Mesenteric fat pad (tissue), 1 donor: ENCODE results near the gene RAB6A. TPM values are rescaled to one million over a fixed set of nuclear protein-coding genes. Genes with fewer than 3 reads are reported as not detected.
"Not testable (repeated sequence)": the region's sequence is repeated elsewhere in the genome, so short reads cannot be mapped to it uniquely, and the experiment has no call there.

Experiments used
- DNase-seq: peaks from one replicate; pipeline ENCODE4 v3.0.0-alpha.2; 2020; ENCODE audit warnings: low spot score
- total RNA-seq: library from RNA; stranded (reverse); fragmentation: NEBNext Ultra II Directional; extraction: Animal tissue kit (Norgen Biotek cat#: 25700); gene quantifications from one replicate; pipeline ENCODE4 v1.2.1, GENCODE V29; 2021
- donor health status: DM: yes; HTN: yes; CAD: no.

The RAB6A gene
- total RNA-seq, 1 donor from 2014 or later = 122 TPM

DNA sequence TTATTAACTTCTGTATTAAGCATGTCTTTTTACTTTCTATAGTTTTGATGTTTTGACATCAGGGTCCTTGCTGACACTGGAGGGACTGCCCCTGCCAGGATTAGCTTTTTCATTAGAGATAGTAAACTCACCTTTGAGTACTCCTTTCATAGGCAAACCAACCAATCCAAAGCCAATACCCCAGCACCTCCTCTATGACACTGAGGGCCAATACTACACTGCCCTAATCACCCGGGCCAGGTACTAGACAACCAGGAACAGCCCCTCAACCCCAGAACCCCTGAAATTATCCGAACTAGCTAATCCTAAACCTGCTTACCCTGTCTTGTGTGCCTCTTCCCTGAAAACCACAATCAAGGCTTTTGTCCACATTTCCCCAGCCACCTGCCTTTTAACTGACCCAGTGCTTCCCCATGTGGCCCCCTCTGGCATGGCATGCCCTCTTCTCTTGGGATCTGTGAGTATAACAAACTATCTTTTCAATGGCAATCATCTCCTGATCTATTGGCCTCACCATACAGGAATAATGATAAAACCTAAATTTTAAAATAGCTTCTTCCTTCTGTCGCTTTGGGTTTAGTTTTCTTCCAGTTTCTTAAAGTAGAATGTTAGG is 31.2 kb downstream of the RAB6A start:
- no peak for DNase-seq

DNA sequence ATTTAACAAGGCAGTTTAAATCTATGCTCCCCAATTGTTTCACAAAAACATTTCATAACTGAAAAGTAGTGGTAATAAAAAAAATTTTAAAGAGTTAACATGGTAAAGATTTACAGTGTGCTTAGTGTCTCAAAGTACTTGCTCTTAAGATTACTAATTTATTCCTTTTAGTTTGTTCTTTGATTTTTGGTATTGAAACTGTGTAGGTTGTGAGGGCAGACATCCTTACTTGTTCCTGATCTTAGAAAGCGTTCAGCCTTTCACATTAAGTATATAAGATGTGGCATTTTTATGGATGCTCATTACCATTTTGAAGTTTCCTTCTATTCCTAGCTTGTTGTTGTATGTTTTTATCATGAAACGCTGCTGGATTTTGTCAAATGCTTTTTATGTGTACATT is 32.9 kb downstream of the RAB6A start:
- DNase-seq = no peak

DNA sequence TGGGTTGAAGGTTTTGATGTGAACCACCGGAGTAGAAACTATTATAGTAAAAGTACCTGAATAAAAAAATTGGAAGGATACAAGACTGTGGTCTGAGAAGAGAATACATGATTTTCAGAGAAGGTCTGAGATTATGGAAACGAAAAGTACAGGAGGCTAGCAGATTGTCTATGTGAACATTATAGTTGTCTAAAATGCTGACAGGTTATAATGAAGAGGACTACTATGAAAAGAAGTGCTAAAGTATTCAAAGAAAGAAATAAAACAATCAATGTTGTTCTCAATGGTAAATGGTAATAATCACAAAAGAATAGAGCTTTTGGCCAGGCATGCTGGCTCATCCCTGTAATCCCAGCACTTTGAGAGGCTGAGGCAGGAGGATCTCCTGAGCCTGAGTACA is 34.0 kb downstream of the RAB6A start:
- DNase-seq = no peak

DNA sequence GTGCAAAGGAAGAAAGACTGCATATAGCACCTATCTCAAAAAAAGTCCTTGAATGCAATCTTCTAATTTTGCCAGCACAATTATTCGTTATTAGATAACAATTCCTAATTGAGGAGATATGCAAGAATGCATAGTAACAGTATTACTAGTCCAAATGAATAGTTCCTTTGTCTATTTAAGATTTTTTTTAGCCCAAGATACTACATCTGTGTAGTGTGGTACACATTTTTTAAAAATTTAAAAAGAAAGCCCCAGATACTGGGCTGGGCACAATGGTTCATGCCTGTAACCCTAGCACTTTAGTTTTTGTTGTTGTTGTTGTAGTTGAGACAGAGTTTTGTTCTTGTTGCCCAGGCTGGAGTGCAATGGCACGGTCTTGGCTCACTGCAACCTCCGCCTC is 43.7 kb downstream of the RAB6A start:
- no peak for DNase-seq

DNA sequence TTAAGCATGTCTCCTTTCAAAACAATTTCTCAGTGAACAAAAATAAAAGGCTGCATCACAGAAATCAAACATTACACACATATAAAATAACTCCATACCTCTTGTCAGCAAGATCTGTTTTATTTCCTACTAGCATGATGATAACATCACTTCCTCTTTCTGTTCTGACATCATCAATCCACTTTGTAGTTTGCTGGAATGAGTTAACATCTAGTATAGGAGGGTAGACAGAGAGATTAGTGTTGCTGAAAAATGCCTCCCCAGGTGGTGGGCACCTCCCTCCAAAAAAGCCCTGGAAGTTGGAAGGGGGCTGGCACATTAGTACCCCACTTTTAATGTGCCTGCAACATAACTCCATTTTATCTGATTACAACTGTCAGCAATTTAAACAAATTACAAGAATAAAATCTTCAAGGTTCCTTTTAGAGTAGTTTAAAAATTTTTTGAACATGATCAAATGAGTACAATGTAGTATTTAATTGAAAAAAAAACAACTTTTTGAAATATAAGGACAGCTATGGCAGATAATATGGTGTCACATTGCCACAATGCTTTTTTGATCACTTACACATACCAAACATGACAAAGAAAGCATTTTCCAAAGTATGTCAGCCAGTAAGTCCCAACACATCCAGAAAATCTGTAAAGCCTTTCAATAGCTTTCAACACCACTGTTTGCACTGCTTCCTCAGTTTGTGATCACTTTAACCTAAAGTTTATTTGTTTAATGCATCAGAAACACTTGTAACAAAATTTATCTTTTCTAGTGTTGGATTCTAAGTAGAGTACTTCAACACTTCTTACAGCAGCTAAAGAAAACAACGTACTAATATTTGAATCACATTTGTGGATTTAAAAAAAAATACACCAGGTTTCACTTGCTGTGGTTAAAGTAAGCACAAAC is 44.5 kb downstream of the RAB6A start:
- DNase-seq = no peak

DNA sequence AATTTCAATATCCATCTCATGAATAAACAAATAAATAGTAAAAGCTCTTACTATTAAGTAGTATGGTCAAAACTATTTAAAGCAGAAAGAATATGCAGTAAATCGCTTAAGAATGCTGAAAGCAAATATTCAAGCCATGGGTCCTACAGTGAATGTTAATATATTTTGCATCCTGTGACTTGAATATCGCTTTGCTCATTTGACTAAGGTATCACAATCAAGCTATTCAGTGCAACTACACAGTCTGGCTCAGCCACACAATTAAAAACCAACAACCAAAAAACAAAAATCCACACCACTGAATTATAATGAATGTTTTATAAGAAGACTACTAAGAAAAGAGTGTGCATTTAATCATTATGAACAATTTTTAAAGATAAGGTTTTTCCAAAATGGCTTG is 45.3 kb downstream of the RAB6A start:
- no peak for DNase-seq

DNA sequence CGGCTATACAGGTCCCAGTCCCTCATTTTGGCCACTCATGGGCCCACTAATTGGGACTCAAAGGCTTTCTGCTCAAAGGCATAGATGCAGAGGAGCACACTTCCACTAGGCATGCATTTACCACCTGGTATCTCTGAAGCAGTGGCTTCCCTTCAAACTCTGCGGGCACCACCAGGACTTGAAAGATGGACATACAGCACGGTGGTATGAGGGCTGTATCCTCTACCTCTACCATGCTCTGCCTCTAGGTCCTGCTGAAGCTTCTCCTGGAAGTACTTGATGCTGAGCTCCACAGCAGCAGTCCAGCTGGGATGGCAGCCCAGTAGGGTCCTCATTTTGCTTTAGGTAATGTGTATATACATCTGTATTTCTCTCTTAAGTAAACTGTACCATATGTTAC is 49.9 kb downstream of the RAB6A start:
- DNase-seq = no peak

DNA sequence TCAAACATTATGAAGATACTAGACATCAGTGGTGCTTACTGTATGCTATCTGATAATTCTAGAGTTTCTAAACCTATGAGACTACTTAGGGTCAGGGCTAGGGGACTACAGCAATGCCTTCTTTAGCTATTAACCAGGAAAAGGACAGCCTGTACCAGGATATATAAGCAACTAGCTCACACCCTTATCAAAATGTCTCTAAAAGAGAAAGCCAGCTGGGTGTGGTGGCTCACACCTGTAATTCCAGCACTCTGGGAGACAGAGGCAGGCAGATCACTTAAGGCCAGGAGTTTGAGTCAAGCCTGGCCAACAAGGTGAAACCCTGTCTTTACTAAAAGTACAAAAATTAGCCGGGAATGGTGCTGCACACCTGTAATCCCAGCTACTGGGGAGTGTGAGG is 55.8 kb downstream of the RAB6A start:
- DNase-seq = no peak

DNA sequence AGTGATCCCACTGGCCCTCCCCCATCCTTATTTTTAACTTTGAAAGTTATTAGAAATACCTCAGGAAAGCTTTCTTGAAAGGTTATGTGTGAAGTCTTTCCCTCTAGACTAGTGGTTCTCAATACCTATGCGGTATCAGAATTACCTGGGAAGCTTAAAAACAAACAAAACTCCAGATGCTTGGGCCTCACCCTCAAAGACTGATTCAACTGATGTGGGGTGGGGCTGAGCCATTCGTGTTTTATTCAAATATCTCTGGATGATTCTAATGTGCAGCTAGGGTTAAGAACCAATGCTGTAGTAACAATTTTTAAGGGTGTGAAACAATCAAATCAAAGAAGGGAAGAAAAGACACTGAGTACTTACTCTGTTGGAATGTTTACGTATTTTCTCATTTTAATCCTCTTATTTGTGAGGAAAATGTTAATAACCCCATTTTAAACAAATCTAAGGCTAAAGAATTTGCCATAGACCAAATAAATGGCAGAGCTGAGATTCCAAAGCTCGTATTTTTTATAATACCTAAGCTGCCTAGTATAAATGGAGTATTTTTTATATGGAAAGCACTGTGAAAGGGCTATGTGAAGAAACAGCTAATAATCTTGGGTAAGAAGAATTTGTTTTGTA is 66.9 kb downstream of the RAB6A start:
- no peak for DNase-seq

DNA sequence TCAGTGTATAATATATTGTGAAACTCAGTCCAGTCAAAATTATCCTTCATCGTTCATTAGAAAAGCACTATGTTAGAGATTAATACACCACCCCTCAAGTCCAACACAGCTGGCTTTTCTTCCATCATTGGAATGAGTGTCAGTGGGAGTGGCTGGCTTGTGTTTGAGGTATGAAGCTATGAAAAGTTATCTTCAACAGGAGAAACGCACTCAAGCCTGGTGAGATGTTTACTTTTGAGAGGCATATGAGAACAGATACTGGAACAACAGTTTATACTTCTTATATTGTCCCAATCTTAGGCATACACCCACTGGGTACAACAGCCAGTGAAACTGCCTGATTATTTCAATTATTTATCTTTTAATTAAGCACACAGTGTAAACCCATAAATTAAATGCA is 80.2 kb downstream of the RAB6A start:
- DNase-seq = no peak

DNA sequence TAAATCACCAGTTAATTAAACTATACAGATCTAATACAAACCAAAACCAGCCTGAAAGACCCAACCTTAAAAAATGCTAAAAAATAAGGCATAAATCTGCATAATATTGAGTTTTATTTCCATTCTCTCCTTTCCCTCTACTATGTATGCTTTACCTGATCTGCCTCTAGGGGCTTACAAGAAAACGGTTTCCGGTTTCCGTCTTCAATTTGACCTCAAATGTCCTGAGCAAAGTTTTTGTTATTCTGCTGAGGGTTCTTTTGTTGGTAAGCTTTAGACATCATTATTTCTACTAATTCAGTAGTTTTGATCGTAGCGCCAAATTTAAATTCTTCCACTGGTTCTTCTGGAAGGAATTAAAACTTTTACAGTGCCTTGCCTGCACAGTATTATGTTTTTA is 84.3 kb downstream of the RAB6A start:
- not testable (repeated sequence) for DNase-seq

DNA sequence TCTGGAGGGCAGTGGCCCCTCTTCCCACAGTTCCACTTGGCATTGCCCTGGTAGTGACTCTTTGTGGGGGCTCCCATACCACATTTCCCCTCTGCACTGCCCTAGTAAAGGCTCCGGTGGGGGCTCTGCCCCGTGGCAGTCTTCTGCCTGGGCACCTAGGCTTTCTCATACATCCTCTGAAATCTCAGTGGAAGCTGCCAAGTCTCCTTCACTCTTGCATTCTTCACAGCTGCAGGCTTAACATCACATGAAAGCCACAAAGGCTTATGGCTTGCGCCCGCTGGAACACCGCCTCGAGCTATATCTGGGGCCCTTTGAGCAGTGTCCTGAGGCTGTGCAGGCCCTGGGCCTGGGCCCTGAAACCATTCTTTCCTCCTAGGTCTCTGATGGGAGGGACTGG is 89.2 kb downstream of the RAB6A start:
- no peak for DNase-seq

DNA sequence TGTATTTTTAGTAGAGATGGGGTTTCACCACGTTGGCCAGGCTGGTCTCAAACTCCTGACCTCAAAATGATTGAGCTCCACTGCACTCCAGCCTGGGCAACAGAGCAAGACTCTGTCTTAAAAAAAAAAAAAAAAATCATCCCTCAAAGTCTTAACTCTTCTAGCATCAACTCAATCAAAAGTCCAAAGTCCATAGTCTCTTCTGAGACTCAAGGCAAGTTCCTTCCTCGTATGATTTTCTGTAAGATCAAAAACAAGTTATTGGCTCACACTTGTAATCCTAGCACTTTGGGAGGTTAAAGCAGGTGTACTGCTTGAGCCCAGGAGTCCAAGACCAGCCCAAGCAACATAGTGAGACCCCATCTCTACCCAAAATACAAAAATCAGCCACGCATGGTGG is 90.1 kb downstream of the RAB6A start:
- DNase-seq = no peak

DNA sequence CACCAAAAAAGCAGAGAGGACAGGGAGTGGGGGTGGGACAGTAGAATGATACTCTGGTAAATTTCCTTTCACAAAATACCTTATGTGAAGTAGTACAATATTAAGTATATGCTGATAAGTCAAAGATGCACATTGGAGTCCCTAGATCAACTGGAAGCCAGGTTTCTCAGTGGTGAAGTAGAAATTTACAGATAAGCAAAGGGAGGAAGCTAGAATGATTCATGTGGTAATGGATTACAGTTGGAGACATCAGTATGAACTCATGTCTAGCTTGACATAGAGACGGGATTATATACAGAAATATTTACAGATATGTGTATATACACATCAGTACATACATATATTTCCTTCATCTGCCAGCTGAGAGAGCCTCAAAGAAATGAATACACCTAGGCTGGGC is 93.0 kb downstream of the RAB6A start:
- no peak for DNase-seq

DNA sequence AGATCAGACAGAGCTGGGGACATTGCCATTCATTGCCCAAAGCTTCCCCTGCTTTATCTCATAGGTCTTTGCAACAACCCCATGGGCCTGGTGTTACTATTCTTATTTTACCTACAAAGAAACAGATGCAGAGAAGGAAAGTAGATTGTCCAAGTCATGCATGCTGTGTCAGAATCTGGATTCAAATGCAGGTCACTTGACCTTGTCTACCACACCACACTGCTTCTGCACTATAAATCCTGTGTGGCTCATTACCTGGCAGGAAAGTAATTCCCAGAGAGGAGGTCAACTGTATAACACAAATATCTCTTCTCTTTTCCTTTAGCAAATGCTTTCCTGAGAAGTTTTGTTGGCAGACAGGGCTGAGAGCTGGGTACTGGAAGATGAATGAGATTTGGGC is 96.0 kb downstream of the RAB6A start:
- peak; percentile 1 for DNase-seq

DNA sequence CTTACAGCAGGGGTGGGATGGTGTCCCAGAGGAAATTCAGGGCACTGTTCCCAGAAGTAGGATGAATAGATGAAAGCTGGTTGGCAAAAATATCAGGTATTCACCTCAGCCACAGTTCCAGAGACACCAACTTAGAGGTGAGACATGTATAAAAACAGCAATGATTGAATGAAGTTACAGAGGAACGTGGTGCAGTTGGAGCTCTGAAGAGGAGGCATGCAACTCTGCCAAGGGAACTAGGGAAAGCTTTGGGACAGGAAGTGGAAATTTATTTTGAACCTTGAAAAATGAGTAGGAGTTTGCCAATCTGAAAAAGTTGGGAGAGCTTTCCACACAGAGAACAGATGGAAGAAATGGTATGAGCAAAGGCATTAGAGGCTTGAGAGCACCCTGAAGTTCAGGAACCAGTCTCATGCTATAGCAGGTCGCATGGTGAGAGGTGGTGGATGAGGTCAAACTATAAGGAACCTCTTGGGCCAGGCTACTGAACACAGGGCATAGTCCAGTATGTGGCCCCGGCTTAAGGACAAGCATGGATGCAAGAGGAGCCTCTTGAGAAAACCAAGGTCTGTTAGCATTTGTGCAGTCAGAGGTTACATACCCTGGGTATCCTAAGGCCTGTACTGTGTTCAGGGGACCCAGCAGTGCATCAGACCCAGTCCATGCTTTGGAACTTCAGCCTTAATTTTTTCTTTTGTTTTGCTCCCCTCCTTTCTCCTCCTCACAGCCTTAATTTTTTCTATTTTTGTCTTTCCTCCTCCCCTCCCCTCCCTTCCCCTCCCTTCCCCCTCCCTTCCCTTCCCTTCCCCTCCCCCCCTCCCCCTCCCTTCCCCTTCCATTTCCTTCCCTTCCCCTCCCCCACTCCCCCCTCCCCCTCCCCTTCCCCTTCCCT is 97.0 kb downstream of the RAB6A start:
- DNase-seq = no peak

DNA sequence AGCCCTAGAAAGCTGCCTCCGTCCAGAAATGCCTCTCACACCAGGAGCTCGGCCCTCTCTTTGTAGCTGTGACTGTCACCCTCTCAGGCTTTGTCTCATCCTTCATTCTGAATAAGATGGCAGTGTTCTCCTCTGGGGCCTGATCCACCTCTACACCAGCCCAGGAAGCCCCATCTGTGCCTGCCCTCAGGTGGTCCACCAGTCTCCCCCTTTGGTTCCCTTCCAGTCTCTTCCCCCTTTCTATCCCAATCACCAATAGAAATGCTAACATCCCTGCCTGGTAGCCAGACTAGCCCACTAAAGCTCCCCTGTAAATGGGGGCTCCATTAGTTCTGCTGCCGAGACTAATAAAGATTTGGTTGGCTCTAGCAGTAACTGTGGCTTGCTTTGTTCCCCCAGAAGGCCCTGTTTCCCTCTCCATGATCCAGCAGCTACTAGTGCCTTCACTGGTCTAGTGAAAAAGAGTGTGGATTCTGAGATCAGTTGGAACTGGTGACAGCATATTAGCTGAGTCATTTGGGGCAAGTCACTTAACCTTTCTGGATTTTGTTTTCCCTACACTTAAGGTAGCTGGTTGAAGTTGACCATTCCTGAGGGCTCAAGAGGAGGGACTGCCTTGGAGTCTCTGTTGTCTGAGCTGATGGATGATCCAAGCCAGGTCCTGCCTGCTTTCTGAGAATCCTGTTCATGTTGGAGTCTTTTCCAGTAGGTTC is 98.3 kb downstream of the RAB6A start:
- DNase-seq = peak; percentile 2

DNA sequence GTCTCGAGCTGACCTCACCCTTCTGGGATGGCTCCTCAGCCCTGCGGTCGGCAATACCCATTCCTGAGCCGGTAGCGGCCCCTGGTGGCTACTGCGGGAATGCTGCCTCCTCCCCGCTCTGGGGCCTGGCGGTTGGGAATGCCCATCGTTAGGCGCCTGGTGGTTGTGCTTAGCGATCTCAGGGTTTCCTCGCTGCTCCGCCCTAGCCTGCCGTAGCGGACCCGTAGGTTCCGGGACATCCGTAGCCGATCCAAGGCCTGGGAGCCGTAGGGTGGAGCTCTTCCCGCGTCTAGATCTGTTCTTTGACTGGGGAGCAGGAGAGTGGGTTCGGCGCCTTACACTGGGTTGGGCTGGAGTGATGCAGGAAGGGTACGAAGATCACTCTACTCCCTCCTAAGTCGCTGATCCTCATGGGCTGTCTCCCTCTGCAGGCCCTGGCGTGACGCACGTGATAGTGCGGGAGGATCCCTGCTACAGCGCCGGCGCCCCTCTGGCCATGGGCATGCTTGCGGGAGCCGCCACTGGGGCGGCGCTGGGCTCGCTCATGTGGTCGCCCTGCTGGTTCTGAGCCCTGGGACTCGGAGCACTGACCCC is 99.7 kb downstream of the RAB6A start:
- DNase-seq = peak; percentile 97

DNA sequence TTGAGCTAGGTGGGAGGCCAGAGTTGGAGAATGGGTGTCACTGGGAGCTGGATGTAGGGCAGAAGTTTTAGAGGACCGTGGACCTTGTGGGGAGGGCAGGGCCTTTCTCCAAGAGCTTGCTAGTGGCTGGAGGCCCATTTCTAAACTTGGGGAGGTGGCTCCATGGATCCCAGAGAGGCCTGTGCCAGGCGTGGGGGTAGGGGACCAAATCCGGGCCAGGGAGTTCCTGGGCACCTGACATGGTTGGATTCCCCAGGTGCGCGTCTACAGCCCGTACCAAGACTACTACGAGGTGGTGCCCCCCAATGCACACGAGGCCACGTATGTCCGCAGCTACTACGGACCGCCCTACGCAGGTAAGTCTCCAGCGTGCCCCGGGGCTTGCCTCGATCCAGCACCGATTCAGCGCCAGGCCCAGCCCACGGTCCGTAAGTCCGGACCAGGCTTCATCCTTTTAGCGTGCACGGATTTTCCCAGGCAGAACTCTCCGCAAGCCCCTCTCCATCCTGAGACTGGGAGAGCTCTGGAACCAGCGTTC is 100.3 kb downstream of the RAB6A start:
- DNase-seq = peak; percentile 84

DNA sequence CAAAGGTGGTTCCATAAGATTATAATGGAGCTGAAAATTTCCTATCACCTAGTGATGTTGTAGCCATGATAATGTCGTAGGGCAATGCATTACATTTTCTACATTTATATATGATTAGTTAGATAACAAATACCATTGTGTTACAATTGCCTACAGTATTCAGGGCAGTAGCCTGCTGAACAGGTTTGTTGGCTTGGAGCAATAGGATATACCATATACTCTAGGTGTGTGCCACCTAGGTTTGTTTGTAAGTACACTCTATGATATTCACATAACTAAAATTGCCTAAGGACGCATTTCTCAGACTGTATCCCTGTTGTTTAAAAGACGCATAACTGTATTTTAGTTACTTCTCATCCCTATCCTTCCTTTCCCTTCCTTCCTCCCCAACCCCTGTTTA is 100.9 kb downstream of the RAB6A start:
- DNase-seq = no peak
